ENCODE results near the gene INSC. TPM values are rescaled to one million over a fixed set of nuclear protein-coding genes. Genes with fewer than 3 reads are reported as not detected.
A peak's percentile ranks its signal among the peaks of the same experiment; 100 is the strongest.

The INSC gene
- total and polyA plus RNA-seq, 2 experiments from 2014 or later, result 0.97 to 1.5 TPM

- TF ChIP-seq, protein P1, sequence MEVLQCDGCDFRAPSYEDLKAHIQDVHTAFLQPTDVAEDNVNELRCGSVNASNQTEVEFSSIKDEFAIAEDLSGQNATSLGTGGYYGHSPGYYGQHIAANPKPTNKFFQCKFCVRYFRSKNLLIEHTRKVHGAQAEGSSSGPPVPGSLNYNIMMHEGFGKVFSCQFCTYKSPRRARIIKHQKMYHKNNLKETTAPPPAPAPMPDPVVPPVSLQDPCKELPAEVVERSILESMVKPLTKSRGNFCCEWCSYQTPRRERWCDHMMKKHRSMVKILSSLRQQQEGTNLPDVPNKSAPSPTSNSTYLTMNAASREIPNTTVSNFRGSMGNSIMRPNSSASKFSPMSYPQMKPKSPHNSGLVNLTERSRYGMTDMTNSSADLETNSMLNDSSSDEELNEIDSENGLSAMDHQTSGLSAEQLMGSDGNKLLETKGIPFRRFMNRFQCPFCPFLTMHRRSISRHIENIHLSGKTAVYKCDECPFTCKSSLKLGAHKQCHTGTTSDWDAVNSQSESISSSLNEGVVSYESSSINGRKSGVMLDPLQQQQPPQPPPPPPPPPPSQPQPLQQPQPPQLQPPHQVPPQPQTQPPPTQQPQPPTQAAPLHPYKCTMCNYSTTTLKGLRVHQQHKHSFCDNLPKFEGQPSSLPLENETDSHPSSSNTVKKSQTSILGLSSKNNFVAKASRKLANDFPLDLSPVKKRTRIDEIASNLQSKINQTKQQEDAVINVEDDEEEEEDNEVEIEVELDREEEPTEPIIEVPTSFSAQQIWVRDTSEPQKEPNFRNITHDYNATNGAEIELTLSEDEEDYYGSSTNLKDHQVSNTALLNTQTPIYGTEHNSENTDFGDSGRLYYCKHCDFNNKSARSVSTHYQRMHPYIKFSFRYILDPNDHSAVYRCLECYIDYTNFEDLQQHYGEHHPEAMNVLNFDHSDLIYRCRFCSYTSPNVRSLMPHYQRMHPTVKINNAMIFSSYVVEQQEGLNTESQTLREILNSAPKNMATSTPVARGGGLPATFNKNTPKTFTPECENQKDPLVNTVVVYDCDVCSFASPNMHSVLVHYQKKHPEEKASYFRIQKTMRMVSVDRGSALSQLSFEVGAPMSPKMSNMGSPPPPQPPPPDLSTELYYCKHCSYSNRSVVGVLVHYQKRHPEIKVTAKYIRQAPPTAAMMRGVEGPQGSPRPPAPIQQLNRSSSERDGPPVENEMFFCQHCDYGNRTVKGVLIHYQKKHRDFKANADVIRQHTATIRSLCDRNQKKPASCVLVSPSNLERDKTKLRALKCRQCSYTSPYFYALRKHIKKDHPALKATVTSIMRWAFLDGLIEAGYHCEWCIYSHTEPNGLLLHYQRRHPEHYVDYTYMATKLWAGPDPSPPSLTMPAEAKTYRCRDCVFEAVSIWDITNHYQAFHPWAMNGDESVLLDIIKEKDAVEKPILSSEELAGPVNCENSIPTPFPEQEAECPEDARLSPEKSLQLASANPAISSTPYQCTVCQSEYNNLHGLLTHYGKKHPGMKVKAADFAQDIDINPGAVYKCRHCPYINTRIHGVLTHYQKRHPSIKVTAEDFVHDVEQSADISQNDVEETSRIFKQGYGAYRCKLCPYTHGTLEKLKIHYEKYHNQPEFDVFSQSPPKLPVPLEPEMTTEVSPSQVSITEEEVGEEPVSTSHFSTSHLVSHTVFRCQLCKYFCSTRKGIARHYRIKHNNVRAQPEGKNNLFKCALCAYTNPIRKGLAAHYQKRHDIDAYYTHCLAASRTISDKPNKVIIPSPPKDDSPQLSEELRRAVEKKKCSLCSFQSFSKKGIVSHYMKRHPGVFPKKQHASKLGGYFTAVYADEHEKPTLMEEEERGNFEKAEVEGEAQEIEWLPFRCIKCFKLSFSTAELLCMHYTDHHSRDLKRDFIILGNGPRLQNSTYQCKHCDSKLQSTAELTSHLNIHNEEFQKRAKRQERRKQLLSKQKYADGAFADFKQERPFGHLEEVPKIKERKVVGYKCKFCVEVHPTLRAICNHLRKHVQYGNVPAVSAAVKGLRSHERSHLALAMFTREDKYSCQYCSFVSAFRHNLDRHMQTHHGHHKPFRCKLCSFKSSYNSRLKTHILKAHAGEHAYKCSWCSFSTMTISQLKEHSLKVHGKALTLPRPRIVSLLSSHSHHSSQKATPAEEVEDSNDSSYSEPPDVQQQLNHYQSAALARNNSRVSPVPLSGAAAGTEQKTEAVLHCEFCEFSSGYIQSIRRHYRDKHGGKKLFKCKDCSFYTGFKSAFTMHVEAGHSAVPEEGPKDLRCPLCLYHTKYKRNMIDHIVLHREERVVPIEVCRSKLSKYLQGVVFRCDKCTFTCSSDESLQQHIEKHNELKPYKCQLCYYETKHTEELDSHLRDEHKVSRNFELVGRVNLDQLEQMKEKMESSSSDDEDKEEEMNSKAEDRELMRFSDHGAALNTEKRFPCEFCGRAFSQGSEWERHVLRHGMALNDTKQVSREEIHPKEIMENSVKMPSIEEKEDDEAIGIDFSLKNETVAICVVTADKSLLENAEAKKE (CRISPR knock-in tag; IDR thresholded peaks at IDR 0.05), result peak; percentile 79; the same call in 1 of the 2 replicates
- no peak for TF ChIP-seq REST (IDR thresholded peaks at IDR 0.05; ENCODE audit: unreplicated experiment)
Observed at GRCh38 chr11:15074206-15075161, 40.2 kb upstream of the INSC start (continued).

DNA sequence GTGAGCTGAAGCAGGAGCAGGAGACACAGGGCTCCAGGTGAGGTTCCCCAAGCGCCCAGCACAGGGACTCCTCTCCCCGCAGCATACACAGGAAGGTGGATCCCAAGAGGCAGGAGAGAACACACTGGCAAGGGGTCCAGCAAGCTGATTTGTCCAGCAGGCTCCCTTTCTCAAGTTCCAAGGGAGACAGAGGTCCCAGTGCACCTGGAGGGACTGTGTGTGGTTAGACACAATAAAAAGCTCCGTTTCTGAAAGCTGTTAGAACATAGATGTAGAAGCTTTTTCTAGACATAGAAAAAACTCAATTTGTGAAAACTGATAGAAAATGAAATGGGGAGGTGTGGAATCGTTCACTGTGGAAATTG is 39.6 kb upstream of the INSC start:
- Mint-ChIP-seq H3K36me3 (ENCODE audit: low read depth) (peaks cover 10% of the 10 kb centered on the region), H3K4me1 (peaks cover 11% of the 10 kb centered on the region), H3K27me3 (ENCODE audit: insufficient read depth, low read depth, poor library complexity) (peaks cover 30% of the 10 kb centered on the region), H3K27ac (no peak overlapping the region), H3K4me3 (no peak overlapping the region), H3K9me3 (peaks cover 16% of the 10 kb centered on the region)
- Histone ChIP-seq H4K20me1 (replicated peaks; ENCODE audit: insufficient read depth) (no peaks in the 10 kb centered on the region), H3K36me3 (ENCODE audit: insufficient read depth) (no peaks in the 10 kb centered on the region), H3F3A (replicated peaks; ENCODE audit: low read depth) (no peaks in the 10 kb centered on the region), H3K27me3 (ENCODE audit: insufficient read depth) (peaks cover 34% of the 10 kb centered on the region), H3K27ac (ENCODE audit: low read depth) (no peak overlapping the region), H3K79me2 (replicated peaks; ENCODE audit: insufficient read depth) (no peaks in the 10 kb centered on the region), H3K4me3 (no peak overlapping the region), H3K9me2 (ENCODE audit: insufficient read depth) (no peaks in the 10 kb centered on the region; the same call in 1 of the 2 replicates), H2AFZ (no peak overlapping the region), H3K4me2 (no peak overlapping the region), H3K4me1 (ENCODE audit: insufficient read depth) (peaks cover 9% of the 10 kb centered on the region; the same call in 1 of the 2 replicates)
- ATAC-seq, result no peak
- DNase-seq (ENCODE audit: low spot score), result no peak
- no peak for TF ChIP-seq JUNB (IDR thresholded peaks at IDR 0.05; ENCODE audit: unreplicated experiment)
- TF ChIP-seq, protein P1 (CRISPR knock-in tag; IDR thresholded peaks at IDR 0.05), result peak; percentile 37; the same call in 1 of the 2 replicates

Data from GM23338 (cell line).